NCI-H2081 (cell line): ENCODE results near the gene SLC37A3.
"Not testable (repeated sequence)": the region's sequence is repeated elsewhere in the genome, so short reads cannot be mapped to it uniquely, and the experiment has no call there.

ENCODE experiments used
- DNase-seq, 2 experiments: peaks; one replicate each; lab custom pipeline; 2025; lab: John Stamatoyannopoulos, UW

SLC37A3 gene

DNA sequence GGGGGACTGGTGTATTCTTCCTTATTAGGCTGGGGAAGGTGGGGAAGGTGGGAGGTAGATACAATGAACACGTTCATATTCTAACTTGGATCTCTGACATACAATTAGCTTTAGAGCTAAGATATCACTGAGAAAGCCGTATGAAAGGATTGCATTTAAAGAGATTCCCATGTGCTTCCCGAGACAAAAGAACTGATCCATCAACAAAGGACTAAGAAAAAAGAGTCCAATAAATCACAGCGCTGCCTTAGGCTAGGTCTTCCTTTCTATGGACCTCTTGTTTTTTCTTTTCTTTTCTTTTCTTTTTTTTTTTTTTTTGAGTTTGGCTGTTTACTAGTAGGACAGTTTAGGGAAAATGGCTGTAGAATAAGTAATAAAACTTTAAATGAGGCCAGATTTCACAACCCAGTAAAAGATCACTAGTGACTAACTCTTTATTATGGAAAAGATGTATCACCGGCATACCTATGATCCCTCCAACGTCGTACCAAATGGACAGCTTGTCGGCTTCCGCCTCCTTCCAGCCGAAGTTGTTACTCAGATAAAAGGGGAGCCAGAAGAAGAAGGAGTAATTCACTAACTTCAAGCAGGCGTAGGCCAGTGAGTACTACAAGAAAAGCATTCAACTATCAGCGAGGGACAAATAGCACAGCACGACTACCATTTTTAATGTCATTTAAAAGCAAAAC lies 50.0 kb downstream of the SLC37A3 start:
- DNase-seq: no peak

DNA sequence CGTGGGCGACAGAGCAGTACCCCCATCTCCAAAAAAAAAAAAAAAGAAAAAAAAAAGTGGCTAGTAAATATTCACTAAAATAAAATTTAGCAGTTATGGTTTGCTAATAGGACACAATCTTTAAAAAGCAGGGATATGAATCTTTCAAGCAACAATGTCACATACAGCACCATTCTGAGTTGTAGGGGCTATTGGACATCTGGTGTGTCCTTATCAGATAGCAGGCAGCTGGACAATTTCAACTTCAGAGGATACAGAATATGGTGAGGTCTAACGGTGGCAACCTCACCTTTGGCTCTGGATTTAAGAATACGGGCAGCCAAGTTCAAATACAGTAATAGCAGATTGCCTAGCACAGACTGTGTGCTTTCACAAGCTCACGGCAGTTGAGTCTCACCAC lies 51.1 kb downstream of the SLC37A3 start:
- DNase-seq: no peak

DNA sequence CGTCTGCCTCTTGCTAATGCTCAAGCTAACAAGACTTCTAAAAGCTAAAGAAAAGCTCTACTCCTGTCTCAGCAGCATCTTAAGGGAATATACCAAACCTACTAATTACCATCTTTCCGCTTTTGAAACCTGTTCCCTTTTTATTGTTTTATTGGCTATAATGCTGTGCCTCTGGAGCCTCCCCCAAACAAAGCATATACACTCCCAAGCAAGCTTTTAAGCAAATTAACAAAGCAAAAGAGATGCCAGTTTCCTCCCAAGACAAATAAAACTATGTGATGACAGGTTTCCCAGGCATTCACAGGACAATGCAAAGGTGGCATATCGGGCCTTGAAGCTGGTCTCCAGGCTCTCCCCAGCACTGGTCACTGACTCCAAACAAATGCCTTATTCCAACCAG lies 52.9 kb downstream of the SLC37A3 start:
- DNase-seq: no peak

DNA sequence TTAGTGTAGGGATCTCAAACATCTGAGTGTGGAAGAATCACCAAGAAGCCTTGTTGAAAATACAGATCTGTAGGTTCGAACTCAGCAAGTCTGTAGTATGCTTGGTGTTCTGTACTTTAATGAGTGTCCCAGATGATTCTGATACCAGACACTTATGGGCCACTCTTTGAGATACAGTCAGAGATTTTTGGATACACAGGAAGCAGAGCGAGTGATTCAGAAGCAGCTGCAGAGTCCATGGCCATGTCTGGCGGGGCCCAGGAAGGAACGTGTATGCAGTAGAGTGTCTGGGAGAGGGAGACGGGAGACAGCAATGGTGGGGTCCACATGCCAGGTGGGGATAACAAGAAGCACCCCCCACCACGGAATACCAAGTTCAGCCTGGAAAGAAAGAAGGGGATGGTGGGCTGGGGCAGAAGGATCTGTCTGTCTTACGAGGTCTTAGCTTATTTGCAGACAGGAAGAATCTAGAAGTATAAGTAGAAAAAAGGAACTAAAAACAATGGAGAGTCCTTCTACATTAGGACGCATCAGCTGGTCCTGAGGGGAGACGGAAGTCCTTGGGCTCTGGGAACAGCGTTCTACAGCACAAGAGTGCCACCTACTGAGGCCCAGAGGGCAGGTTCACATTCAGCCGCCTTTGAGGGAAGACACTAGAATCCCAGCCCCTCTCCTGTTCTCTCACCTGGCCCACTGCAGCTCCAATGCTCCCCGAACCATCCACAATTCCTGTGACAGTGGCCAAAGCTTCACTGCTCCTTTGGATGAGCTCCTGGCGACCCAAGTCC lies 55.4 kb downstream of the SLC37A3 start:
- DNase-seq: peak; percentile 50 to 52

DNA sequence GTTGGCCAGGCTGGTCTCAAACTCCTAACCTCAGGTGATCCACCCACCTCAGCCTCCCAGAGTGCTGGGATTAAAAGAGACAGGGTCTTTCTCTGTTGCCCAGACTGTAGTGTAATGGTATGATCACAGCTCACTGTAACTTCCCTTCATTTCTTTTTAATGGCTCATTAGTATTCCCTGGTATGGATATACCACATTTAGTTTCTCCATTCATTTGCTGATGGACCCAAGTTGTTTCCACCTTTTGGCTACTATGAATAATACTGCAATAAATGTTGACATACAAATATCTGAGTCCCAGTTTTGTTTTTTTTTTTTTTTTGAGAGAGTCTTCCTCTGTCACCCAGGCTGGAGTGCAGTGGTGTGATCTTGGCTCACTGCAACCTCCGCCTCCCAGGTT lies 59.4 kb downstream of the SLC37A3 start:
- DNase-seq: not testable (repeated sequence)

DNA sequence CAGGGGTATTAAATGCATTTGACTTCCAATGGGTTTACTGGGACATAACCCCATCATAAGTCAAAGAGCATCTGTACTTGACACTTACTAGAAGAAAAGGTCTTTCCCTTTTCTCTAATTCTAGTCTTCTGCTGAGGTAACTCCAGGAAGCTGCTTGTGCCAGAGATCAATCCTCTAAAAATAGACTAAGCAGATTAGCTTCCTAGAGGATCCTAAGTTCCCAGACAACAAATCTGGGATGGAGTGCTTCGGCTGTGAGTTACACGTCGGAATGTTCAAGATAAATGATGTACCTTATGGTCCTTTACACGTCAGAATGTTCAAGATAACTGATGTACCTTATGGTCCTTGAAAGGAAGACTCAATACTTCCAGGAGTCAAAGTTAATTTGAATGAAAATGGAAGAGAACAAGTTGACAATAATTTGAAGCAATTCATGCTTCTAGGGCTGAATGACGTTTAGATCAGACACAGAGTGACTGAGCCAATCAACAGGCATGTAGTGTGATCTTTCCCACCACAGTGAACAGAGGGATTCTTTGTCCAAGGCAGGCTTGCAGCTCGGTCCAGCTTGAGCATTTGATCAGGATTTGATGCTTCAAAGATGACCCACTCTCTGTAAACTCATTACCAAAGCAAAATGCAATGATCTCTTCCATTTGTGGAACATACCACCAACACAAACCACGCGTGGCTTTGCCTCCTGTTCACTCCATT lies 63.8 kb downstream of the SLC37A3 start:
- DNase-seq: no peak

DNA sequence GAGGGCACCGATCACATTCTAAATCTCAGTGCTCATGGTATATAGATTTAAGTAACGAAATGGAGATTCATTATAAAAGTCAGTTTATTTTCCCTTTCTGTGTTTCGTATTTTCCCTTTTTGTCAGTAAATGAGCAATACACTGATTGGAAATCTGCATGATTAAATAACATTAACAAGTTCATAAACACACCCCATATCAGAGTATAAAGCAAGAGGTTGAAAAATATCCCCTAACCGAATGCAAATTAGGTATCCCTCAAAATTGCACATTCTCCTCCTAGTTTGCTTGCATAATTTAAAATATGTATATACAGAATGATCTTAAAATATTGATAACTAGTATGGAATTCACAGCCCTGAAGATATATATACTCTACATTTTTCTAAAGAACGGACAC lies 64.6 kb downstream of the SLC37A3 start:
- no peak for DNase-seq

DNA sequence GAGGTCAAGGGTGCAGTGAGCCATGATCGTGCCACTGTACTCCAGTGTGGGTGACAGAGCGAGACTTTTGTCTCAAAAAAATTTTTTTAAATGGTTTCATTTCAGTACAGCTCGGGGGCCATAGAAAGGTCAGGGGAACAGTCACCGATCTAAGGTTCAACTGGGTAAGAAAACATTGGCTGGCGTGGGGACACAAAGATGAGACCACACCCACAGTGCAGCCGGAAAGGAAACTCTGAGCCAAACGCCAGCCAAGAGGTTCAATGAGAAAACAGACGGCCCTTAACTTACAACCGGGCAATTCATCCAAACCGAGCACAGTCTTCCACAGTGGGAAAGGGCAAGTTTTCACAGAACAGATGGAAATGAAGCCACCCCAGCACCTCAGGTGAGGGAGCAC lies 65.1 kb downstream of the SLC37A3 start:
- no peak for DNase-seq

DNA sequence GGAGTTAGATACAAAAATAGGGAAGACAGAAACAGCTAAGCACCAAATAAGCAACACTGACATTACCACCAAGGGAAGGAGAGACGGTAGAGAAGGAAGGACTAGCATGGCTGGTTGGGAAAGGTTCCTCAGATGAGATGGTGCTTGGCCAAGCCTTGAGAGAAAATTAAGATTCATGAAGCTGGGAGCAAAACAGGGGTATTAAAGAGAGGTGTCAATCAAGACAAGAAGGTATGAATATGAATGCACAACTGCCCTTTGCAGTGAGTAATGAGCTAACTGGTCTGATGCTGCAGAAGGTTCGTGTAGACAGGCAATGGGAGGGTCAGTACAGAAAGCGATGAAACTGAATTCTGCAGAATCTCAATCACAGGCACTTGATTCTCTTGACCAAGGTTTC lies 67.7 kb downstream of the SLC37A3 start:
- DNase-seq: no peak

DNA sequence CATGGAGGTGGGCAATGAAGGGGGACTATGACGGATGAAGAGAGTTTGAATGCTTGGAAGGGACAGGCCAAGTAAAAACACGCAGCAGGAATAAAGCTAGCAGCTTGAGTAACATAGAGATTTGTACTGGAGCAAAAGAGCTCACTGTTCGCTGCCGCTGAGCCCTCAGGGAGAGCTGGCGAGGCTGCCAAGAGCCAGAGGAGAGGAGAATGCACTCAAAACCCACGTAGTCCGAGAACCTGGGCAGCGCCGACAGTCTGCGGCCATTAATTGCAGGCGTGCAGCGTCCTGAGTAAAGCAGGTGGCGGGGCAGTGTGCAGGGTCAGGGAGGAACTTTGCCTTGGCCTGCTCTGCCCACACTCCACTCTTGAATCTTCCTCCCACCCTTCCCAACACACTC lies 68.2 kb downstream of the SLC37A3 start:
- no peak for DNase-seq

DNA sequence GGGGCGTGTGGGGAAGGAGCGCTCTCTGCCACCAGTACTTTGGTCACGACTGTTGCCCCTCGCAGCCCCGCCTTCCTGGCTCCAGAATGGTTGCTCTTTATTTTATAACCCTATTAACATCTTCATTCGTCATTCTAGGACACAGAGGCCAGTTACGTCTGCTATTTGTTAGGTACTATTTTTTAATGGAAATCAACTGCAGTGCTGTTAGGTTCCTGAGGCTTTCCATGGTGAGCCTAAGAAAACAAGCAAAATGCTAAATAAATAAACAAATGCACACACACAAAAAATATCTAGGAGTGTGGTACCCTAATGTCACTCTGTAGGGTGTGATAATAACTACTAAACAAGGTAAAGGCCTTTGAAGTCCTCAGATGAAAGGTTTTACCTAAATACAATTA lies 71.1 kb downstream of the SLC37A3 start:
- DNase-seq: peak in 1 of 2 experiments; percentile 33

DNA sequence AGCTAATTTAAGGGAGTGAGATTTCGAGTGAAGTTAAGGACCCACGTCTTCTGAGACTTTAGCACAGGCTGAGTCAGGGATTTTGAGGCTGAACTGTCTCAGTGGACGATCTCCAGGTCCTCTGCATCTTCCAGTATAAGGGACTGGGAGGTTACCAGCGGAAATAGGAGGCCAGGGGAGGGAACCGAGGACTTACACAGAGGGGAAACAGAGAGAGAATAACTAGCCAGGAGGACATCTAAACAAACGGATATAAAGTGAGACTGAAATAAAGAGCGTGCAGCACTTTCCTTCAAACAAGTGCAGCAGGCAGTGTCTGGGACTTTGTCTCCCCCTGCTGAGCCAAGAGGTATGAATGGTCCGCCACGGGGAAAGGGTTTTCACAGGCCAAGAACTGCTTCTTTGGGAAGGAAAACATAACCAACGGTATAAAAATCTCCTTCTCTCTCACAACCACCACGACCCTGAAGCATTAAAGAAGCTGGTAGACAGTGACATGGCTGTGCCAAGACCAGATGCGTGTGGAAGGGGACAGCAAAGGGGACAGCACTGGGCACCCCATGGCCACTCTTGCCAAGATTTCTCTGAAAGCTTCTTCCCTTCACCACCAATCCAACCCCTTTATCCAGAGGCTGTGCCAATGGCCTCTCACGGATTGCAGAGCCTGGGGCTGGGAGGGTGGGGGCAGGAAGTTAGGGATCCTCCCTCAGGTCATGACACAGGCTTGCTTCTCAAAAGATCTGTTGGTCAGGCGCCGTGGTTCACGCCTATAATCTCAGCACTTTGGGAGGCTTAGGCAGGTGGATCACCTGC lies 72.0 kb downstream of the SLC37A3 start:
- DNase-seq: peak; percentile 20 to 21

DNA sequence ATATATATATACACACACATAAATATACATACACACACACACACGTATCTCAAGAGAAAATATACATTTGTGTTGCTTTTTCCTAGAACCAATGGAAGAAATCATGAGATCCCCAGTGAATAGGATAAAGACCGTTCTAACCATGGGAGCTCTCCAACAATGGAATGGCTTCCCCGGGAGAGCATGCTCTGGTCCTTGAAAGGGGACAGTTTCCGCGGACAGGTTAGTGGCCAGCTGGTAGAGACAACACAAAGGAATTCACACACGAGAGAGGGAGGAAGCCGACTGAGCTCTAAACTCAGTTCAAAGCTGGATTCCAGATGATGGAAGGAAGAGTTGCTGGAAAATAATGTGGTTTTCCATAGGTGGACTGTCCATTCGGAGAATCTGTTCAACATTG lies 72.7 kb downstream of the SLC37A3 start:
- DNase-seq: no peak

DNA sequence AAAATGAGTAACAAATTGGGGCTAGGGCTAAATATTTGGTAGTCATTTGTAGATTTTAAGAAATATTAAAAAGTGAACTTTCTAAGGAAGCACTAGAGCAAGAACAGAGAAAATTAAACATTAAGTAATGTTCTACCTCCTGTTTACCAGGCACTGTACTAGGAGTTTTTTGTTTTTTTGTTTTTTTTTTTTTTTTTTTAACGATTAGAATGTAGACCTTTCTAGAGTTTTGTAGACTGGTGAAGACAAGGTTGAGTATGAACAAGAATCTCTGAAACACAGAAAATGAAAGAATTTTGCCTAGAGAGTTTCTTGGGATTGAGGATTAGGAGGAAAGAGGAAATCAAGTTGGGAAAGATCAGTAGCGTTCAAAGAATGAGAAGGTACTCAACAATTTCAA lies 73.6 kb downstream of the SLC37A3 start:
- no peak for DNase-seq

DNA sequence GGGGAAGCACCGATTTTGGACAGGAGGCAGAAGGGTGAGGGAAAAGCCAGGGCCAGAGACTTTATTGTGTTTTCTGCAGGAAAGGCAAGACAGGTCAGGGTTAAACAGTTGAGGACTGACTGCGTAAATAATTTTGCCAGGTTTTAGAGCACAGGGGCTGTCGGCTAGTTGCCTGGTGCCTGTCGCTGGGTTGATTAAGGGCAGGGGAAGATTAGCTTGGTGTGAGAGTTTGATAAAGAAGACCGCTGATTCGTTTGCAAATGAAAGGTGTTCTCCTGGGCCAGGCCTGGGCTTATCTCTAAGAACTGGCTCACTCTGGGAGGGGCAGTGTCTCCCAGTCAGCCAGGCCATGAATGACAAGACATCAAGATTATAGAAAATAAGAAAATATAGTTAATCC lies 75.6 kb downstream of the SLC37A3 start:
- DNase-seq: no peak

DNA sequence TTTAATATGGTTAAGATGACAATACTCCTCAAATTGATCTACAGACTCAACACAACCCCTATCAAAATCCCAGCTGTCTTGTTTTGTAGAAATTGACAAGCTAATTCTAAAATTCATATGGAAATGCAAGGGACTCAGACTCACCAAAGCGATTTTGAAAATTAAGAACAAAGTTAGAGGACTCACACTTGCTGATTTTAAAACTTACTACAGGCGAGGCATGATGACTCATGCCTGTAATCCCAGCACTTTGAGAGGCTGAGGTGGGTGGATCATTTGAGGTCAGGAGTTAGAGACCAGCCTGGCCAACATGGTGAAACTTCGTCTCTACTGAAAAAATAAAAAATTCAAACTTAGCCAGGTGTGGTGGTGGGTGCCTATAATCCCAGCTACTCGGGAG lies 78.3 kb downstream of the SLC37A3 start:
- DNase-seq: not testable (repeated sequence)

DNA sequence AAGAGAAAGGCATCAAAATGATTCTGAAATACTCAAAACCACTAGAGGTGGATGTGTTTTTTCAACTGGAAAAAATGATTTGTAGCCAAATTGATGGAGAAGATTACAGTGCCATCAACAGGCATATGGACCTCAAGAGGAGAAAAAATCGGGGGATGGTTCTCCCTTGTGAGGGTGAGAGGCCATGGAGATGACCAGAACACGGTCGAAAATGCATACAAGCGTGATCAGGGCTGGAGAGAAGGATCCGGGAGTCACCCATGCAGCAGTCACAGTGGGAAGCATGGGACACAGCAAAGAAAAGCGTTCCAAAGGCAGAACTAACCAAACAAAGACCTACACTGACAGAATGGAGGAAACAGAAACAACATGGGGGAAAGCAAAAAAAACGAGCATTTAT lies 80.3 kb downstream of the SLC37A3 start:
- DNase-seq: no peak

DNA sequence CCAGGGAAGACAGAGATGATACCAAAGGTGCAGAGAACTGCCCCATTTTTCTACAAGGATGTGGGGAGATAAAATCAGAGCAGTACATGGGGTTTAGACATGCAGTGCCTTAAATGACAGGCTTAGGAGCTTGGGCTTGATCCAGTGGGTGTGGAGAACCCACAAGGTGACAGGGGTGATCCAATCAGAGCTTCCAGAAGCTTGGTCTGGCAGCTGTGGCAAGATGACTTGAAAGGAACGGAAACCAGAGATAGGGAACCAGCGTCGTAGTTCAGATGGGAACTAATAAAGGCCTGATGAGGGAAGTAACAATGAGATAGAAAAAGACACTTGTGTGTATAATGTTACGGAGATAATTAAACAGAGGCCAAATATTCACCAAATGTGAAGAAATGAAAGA lies 80.7 kb downstream of the SLC37A3 start:
- no peak for DNase-seq

DNA sequence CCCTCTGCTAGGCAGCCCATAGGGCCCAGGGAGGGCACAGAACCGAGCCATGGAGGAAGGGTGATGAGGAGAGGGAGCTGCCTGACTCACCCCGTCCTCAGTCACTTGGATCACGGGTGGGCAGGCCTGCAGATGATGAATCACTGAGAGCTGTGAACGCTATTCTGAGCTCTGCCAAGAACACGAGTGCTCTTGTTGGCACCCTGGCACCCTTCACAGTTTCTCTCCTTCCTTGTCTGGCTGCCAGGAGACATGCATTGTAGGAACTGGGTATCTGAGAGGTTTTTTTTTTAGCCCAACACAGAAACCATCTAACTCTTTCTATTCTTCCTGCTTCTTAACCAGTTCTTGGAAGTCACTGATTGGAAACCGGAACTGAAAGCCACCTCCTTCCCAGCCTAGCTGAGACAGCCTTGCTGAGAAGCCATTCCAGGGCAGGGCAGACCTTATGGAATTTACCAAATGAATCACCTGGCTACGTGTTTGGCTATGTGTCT lies 82.1 kb downstream of the SLC37A3 start:
- DNase-seq: no peak

DNA sequence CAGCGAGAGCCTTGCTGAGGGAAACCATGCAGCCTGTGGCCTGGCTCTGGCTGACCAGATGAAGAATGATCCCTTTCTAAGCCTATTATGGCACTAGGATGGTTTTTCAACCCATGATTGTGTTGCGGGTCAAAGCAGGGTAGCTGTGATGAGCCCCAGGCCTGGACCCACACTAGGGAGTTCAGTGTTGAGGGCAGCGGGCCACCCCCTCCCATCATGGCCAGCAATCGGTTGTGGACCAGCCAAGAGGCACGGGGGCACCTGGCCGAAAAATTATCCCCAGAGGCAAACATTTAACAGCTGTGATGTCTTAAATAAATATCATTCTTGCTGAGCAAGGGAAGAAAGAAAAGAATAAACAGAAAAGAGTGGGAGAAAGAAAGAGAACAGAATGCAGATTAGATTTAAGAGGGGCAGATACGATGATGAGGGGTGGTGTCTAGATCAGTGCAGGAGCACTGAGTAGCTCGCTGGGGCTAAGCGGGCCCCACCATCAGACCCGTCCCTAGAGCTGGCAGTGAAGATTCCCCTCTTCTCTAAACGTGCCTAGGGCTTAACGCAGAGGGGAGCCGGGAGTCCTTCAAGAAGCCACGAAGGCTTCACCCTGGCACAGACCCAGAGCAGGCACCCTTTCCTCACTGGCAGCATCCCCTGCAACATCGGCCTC lies 82.7 kb downstream of the SLC37A3 start:
- no peak for DNase-seq
